HepG2 (cell line): ENCODE measurements around the gene SIX5. TPM values are rescaled to one million over a fixed set of nuclear protein-coding genes. Genes with fewer than 3 reads are reported as not detected.

Experiments
- CAMTA2 ChIP-seq: sonication (generic); formaldehyde crosslinking; IDR thresholded peaks from 2 replicates; pipeline ENCODE4 v1.4.0; 2020; ENCODE audit warnings: mild to moderate bottlenecking, missing genetic modification reagents, borderline replicate concordance
- GATAD2A ChIP-seq: IDR thresholded peaks from 2 replicates; pipeline ENCODE4 v1.6.1; 2016
- HNRNPK ChIP-seq: fragments of 200-400 bp; formaldehyde crosslinking; IDR thresholded peaks from 2 replicates; pipeline ENCODE4 v1.6.1; 2018; ENCODE audit warnings: low read length, low read depth, moderate library complexity, mild to moderate bottlenecking; ENCODE audit not compliant: poor library complexity, severe bottlenecking
- KDM4B ChIP-seq: sonication (generic); formaldehyde crosslinking; IDR thresholded peaks from 2 replicates; pipeline ENCODE4 v1.4.0; 2020; ENCODE audit warnings: missing genetic modification reagents
- MED1 ChIP-seq: sonication (generic); formaldehyde crosslinking; IDR thresholded peaks from 2 replicates; pipeline ENCODE4 v1.4.0; 2020; ENCODE audit warnings: missing genetic modification reagents
- RORA ChIP-seq: sonication (generic); formaldehyde crosslinking; IDR thresholded peaks from 2 replicates; pipeline ENCODE4 v1.5.0; 2020; ENCODE audit warnings: mild to moderate bottlenecking, missing genetic modification reagents, moderate library complexity
- SMAD9 ChIP-seq: sonication (generic); formaldehyde crosslinking; IDR thresholded peaks from 2 replicates; pipeline ENCODE4 v1.5.1; 2020; ENCODE audit warnings: mild to moderate bottlenecking, missing genetic modification reagents
- ZFP82 ChIP-seq: sonication (generic); formaldehyde crosslinking; IDR thresholded peaks from 2 replicates; pipeline ENCODE4 v1.5.1; 2020; ENCODE audit warnings: mild to moderate bottlenecking, missing genetic modification reagents, borderline replicate concordance
- ZNF12 ChIP-seq: sonication (generic); formaldehyde crosslinking; IDR thresholded peaks from 2 replicates; pipeline ENCODE4 v1.5.0; 2020; ENCODE audit warnings: missing genetic modification reagents
- ZNF138 ChIP-seq: sonication (generic); formaldehyde crosslinking; IDR thresholded peaks from 2 replicates; pipeline ENCODE4 v1.5.0; 2020; ENCODE audit warnings: mild to moderate bottlenecking, low read depth, missing genetic modification reagents
- ZNF251 ChIP-seq: sonication (generic); formaldehyde crosslinking; IDR thresholded peaks from 2 replicates; pipeline ENCODE4 v1.9.0; 2021; ENCODE audit warnings: mild to moderate bottlenecking, missing genetic modification reagents
- ZNF44 ChIP-seq: sonication (generic); formaldehyde crosslinking; IDR thresholded peaks from 2 replicates; pipeline ENCODE4 v1.5.1; 2020; ENCODE audit warnings: mild to moderate bottlenecking, missing genetic modification reagents
- ZNF615 ChIP-seq: sonication (generic); formaldehyde crosslinking; IDR thresholded peaks from 2 replicates; pipeline ENCODE4 v1.5.0; 2020; ENCODE audit warnings: mild to moderate bottlenecking, missing genetic modification reagents, borderline replicate concordance
- ZNF777 ChIP-seq: sonication (generic); formaldehyde crosslinking; IDR thresholded peaks from 2 replicates; pipeline ENCODE4 v1.4.0; 2020; ENCODE audit warnings: missing genetic modification reagents
- ZZZ3 ChIP-seq: sonication (generic); formaldehyde crosslinking; IDR thresholded peaks from 2 replicates; pipeline ENCODE4 v1.4.0; 2020; ENCODE audit warnings: missing genetic modification reagents, mild to moderate bottlenecking, borderline replicate concordance
- polyA plus RNA-seq, 8 experiments: library from polyadenylated mRNA; depleted of rRNA in 3 of 8; stranded (reverse) in 7 of 8; unstranded in 1 of 8; fragments of >200 nt; fragmentation: Illumina TruSeq in 4 of 8; extraction: Trizol in 4 of 8; gene quantifications; 2 replicates each; pipeline versions ENCODE4 v1.2.1 to v1.2.3, GENCODE V29; 2011 to 2016; ENCODE audit warnings: low read depth in 4 of 8, missing spikeins in 1 of 8, mixed read lengths in 1 of 8; ENCODE audit not compliant: insufficient read depth in 1 of 8
- total RNA-seq, 5 experiments: library from RNA; depleted of rRNA; stranded (reverse); fragments of >200 nt; fragmentation: Illumina TruSeq; extraction: Trizol; gene quantifications; 2 replicates each; pipeline ENCODE4 v1.2.3, GENCODE V29; 2016; ENCODE audit warnings: low read depth in 1 of 5
- TF ChIP-seq, protein P1 (sequence below): sonication (generic); formaldehyde crosslinking; conservative IDR thresholded peaks from 2 replicates; pipeline ENCODE4 v1.8.0; 2022; ENCODE audit warnings: mild to moderate bottlenecking, moderate library complexity, missing genetic modification reagents
- TF ChIP-seq, protein P2 (sequence below): sonication (generic); formaldehyde crosslinking; IDR thresholded peaks from 2 replicates; pipeline ENCODE4 v1.5.0; 2020; ENCODE audit warnings: mild to moderate bottlenecking, missing genetic modification reagents, borderline replicate concordance
- TF ChIP-seq, protein P3 (sequence below): sonication (generic); formaldehyde crosslinking; IDR thresholded peaks from 2 replicates; pipeline ENCODE4 v1.4.0; 2020; ENCODE audit warnings: missing genetic modification reagents
- TF ChIP-seq, protein P4 (sequence below): sonication (generic); formaldehyde crosslinking; IDR thresholded peaks from 2 replicates; pipeline ENCODE4 v1.5.0; 2020; ENCODE audit warnings: missing genetic modification reagents
- TF ChIP-seq, protein P5 (sequence below): IDR thresholded peaks from 2 replicates; pipeline ENCODE4 v1.6.1; 2016; ENCODE audit warnings: low read depth, borderline replicate concordance
- TF ChIP-seq, protein P6 (sequence below): sonication (generic); formaldehyde crosslinking; IDR thresholded peaks from 2 replicates; pipeline ENCODE4 v1.8.0; 2022; ENCODE audit warnings: mild to moderate bottlenecking, missing genetic modification reagents, borderline replicate concordance

Gene SIX5
- total and polyA plus RNA-seq, 2 of the 13 experiments (the other 11 are each of a cell fraction or from before 2014, with no cell fraction given), result 7.7 to 10.5 TPM

DNA sequence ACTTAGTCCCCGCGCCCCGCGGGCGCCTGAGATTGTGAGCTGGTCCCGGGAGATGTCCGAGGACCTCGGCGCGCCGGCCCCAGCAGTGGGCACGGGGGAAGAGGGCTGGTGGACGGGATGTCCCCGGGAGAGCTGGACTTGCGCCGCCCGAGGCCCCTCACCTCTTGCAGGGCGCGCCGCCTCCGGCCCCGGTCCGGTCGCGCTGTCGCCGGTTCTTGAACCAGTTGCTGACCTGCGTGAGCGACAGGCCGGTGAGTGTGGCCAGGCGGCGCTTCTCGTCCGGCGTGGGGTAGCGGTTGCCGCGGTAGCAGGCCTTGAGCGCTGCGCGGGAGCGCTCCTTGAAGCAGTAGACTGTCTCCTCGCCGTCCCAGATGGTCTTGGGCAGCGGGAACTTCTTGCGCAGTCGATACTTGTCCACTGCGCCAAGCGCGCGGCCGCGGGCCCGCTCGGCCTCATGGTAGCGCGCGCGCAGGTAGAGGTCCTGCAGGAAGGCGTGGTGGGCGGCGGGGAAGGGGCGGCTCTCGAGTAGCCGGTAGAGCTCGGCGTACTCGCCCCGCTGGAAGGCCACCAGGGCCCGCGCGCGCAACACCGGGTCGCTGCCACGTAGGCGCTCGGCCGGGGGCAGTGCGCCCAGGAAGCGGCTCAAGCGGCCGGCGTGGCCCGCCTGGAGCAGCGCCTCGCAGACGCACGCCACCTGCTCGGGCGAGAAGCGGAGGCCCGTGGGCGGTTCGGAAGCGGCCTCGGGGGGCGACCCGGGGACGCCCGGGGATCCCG, 984 bp downstream of the SIX5 start (continued):
- TF ChIP-seq, protein P1, sequence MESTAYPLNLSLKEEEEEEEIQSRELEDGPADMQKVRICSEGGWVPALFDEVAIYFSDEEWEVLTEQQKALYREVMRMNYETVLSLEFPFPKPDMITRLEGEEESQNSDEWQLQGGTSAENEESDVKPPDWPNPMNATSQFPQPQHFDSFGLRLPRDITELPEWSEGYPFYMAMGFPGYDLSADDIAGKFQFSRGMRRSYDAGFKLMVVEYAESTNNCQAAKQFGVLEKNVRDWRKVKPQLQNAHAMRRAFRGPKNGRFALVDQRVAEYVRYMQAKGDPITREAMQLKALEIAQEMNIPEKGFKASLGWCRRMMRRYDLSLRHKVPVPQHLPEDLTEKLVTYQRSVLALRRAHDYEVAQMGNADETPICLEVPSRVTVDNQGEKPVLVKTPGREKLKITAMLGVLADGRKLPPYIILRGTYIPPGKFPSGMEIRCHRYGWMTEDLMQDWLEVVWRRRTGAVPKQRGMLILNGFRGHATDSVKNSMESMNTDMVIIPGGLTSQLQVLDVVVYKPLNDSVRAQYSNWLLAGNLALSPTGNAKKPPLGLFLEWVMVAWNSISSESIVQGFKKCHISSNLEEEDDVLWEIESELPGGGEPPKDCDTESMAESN (CRISPR knock-in tag), result peak; percentile 75
- TF ChIP-seq, protein P2, sequence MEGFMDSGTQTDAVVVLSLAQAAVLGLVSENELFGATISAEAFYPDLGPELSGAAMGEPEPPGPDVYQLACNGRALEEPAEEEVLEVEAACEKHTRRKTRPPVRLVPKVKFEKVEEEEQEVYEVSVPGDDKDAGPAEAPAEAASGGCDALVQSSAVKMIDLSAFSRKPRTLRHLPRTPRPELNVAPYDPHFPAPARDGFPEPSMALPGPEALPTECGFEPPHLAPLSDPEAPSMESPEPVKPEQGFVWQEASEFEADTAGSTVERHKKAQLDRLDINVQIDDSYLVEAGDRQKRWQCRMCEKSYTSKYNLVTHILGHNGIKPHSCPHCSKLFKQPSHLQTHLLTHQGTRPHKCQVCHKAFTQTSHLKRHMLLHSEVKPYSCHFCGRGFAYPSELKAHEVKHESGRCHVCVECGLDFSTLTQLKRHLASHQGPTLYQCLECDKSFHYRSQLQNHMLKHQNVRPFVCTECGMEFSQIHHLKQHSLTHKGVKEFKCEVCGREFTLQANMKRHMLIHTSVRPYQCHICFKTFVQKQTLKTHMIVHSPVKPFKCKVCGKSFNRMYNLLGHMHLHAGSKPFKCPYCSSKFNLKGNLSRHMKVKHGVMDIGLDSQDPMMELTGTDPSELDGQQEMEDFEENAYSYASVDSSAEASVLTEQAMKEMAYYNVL (CRISPR knock-in tag), result no peak
- TF ChIP-seq ZNF251, result no peak
- no peak for TF ChIP-seq ZNF138 (CRISPR knock-in tag)
- TF ChIP-seq ZNF615 (CRISPR knock-in tag), result no peak
- TF ChIP-seq, protein P3, sequence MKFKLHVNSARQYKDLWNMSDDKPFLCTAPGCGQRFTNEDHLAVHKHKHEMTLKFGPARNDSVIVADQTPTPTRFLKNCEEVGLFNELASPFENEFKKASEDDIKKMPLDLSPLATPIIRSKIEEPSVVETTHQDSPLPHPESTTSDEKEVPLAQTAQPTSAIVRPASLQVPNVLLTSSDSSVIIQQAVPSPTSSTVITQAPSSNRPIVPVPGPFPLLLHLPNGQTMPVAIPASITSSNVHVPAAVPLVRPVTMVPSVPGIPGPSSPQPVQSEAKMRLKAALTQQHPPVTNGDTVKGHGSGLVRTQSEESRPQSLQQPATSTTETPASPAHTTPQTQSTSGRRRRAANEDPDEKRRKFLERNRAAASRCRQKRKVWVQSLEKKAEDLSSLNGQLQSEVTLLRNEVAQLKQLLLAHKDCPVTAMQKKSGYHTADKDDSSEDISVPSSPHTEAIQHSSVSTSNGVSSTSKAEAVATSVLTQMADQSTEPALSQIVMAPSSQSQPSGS (CRISPR knock-in tag), result no peak
- TF ChIP-seq RORA (CRISPR knock-in tag), result no peak
- TF ChIP-seq MED1, result peak; percentile 58
- no peak for TF ChIP-seq HNRNPK
- no peak for TF ChIP-seq ZNF12 (CRISPR knock-in tag)
- TF ChIP-seq CAMTA2, result no peak
- TF ChIP-seq, protein P4, sequence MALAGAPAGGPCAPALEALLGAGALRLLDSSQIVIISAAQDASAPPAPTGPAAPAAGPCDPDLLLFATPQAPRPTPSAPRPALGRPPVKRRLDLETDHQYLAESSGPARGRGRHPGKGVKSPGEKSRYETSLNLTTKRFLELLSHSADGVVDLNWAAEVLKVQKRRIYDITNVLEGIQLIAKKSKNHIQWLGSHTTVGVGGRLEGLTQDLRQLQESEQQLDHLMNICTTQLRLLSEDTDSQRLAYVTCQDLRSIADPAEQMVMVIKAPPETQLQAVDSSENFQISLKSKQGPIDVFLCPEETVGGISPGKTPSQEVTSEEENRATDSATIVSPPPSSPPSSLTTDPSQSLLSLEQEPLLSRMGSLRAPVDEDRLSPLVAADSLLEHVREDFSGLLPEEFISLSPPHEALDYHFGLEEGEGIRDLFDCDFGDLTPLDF (CRISPR knock-in tag), result no peak
- TF ChIP-seq SMAD9 (CRISPR knock-in tag), result no peak
- TF ChIP-seq ZFP82 (CRISPR knock-in tag), result no peak; the same call in 1 of the 2 replicates
- TF ChIP-seq, protein P5, sequence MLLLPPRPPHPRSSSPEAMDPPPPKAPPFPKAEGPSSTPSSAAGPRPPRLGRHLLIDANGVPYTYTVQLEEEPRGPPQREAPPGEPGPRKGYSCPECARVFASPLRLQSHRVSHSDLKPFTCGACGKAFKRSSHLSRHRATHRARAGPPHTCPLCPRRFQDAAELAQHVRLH (CRISPR knock-in tag), result 0 out of 2 replicates have a peak, but pooled peaks have one; percentile 8
- TF ChIP-seq GATAD2A, result no peak
- TF ChIP-seq ZNF777 (CRISPR knock-in tag), result no peak; the same call in none of the 2 replicates
- TF ChIP-seq ZNF44 (CRISPR knock-in tag), result no peak
- no peak for TF ChIP-seq ZZZ3
- no peak for TF ChIP-seq KDM4B (CRISPR knock-in tag)
- TF ChIP-seq, protein P6, sequence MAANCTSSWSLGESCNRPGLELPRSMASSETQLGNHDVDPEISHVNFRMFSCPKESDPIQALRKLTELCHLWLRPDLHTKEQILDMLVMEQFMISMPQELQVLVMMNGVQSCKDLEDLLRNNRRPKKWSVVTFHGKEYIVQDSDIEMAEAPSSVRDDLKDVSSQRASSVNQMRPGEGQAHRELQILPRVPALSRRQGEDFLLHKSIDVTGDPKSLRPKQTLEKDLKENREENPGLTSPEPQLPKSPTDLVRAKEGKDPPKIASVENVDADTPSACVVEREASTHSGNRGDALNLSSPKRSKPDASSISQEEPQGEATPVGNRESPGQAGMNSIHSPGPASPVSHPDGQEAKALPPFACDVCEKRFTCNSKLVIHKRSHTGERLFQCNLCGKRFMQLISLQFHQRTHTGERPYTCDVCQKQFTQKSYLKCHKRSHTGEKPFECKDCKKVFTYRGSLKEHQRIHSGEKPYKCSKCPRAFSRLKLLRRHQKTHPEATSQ (CRISPR knock-in tag), result no peak
